ENCODE data around the gene SOCS7.

The SOCS7 gene

DNA sequence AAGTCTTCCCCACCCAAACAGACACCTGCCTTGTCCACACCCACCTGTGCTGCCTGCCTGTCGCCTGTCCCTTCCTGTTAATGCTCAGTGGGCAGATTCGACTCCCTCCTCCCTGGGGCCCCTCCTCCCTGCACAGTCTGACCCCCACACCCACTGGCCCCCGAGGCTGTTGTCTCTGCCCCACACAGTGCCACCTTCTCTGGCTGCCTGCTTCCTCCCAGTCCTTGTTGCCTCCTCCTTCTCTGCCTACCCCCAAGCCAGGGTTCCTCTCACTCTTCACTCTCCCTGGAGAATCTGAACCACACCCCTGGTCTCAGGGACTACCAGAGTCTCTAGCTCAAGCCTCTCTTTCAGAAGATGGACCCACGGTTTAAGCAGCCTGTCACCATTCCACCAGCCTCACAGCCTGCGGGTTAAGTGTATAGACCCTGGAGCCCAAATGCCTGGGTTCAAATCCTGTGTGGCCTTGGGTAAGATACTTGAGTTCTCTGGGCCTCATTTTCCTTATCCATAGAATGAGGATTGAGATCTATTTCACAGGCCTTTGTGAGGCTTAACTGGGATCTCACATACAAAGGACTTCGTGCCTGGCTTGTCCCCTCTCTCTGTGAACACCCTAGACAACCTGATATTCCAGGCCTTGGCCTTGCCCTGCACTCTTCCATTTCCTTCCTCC is 72.8 kb downstream of the SOCS7 start:
- DNase-seq (ENCODE audit: low read depth): no peak
- no peak overlapping the region for H3K4me3 ChIP-seq (ENCODE audit: low read length)
- TF ChIP-seq, protein P1, sequence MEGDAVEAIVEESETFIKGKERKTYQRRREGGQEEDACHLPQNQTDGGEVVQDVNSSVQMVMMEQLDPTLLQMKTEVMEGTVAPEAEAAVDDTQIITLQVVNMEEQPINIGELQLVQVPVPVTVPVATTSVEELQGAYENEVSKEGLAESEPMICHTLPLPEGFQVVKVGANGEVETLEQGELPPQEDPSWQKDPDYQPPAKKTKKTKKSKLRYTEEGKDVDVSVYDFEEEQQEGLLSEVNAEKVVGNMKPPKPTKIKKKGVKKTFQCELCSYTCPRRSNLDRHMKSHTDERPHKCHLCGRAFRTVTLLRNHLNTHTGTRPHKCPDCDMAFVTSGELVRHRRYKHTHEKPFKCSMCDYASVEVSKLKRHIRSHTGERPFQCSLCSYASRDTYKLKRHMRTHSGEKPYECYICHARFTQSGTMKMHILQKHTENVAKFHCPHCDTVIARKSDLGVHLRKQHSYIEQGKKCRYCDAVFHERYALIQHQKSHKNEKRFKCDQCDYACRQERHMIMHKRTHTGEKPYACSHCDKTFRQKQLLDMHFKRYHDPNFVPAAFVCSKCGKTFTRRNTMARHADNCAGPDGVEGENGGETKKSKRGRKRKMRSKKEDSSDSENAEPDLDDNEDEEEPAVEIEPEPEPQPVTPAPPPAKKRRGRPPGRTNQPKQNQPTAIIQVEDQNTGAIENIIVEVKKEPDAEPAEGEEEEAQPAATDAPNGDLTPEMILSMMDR (IDR thresholded peaks at IDR 0.05; ENCODE audit: insufficient read depth, low read depth, low read length, missing control alignments): no peak

DNA sequence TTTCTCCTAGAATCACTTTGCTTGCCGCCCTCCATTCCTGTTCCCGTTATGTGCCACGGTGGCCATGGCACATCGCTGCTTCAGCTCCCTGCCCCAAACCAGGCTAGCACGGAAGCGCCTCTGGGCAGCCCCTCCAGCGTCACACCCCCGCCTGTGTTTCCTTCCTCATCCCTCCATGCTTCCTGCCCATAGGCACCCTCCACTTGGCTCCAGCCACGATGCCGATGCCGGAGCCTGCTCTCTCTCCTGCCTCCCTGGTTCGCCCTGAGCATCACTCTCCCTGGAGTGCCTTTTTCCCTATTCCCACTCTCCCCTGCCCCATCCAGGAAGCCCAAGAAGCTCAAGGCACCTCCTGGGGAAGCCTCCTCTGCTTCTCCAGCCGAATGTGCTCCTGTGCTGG is 73.4 kb downstream of the SOCS7 start:
- TF ChIP-seq, protein P1 (IDR thresholded peaks at IDR 0.05; ENCODE audit: insufficient read depth, low read depth, low read length, missing control alignments): no peak
- H3K4me3 ChIP-seq (ENCODE audit: low read length): no peak overlapping the region
- no peak for DNase-seq (ENCODE audit: low read depth)

DNA sequence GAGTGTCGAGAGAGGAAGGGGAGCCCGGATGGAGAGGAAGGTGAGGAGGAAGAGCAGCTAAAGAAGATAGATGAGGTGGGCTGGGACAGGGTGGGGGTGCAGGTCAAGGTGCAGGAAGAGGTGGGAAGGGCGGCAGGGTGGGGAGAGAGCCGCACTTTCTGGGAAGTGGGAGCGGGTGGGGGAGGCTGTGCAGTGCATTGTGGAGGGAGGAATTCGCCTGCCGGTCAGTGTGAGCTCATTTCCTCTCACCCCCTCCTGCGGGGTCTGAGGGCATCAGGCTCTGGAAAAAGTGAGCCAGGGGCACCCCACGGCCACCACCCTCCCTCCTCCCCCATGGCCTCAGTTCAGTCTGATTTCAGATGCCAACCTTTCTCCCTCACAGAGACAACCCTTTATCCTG is 74.1 kb downstream of the SOCS7 start:
- TF ChIP-seq, protein P1 (IDR thresholded peaks at IDR 0.05; ENCODE audit: insufficient read depth, low read depth, low read length, missing control alignments): no peak
- H3K4me3 ChIP-seq (ENCODE audit: low read length): no peak overlapping the region
- DNase-seq (ENCODE audit: low read depth): no peak

DNA sequence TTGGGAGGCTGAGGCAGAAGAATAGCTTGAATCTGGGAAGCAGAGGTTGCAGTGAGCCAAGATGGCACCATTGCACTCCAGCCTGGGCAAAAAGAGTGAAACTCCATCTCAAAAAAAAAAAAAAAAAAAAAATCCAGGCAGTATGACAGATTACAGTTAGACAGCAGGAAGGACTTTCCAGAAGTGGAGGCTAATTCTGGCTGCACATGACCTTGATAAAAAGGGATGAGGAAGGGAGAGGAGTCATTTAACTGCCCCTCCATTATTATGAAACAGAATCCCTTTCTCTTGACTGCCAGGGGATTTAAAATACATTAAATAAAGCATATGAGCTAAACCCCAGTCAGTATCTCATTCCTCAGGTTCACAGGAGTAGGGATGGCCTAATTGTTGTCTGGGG is 74.8 kb downstream of the SOCS7 start:
- no peak for DNase-seq (ENCODE audit: low read depth)
- TF ChIP-seq, protein P1 (IDR thresholded peaks at IDR 0.05; ENCODE audit: insufficient read depth, low read depth, low read length, missing control alignments): no peak
- no peak overlapping the region for H3K4me3 ChIP-seq (ENCODE audit: low read length)

DNA sequence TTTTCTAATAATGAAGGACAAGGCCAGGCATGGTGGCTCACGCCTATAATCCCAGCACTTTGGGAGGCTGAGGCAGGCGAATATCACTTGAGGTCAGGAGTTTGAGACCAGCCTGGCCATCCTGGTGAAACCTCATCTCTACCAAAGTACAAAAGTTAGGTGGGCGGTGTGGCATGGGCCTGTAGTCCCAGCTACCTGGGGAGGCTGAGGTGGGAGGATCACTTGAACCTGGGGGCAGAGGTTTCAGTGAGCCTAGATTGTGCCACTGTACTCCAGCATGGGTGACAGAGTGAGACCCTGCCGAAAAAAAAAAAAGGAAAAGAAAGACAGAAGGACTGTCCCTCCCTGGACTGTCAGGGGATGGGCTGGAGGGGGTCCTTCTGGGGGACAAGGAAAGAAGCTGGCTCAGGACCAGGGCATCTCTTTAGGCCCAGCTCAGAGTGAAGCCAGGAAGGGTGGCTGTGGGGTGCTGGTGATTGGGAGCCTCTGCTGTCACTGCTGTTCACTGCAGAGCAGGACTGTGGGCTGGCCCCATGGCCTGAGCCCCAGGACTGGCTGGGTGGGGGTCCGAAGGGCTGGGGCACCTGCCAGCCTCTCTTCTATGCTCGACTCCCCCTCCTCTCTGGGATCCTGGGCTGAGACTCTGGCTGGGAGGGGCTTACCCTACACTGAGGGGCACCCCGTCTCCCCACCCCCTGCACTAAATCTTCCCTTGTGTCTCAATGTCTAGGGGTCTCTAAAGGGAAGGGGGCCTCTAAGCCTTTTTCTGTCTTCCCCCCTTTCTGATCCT is 75.7 kb downstream of the SOCS7 start:
- TF ChIP-seq, protein P1 (IDR thresholded peaks at IDR 0.05; ENCODE audit: insufficient read depth, low read depth, low read length, missing control alignments): no peak
- H3K4me3 ChIP-seq (ENCODE audit: low read length): peak overlapping the region; percentile 38
- no peak for DNase-seq (ENCODE audit: low read depth)

DNA sequence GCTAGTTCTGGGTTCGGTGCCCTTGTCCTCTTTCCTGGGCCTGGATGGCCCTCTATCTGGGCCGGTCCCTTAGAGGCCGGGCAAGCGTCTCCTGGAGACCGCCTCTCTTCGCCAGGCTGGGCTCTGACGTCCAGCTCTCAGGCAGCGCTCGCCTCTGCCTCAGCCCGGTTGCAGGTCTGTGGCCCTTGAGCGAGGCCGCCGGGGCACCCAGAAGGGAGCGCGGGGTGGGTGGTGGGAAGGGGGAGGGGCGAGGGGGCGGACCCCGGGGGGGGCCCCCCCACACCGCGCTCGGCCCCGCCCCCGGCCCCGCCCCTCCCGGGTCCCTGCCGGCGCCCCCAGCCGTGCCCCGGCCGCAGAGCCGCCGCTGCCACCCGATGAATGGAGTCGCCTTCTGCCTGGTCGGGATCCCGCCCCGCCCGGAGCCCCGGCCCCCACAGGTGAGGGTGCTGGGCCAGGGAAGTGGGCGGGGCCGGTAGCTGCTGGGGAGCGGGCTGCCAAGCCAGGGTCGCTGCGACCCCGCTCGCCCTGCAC is 76.5 kb downstream of the SOCS7 start, which contains the start of gene ARHGAP23:
ARHGAP23 (plus strand) TSS at position 353 of the 531 bp plus-strand sequence; CDS start at position 375, 22 bp downstream.
- DNase-seq (ENCODE audit: low read depth): no peak
- H3K4me3 ChIP-seq (ENCODE audit: low read length): peak within 1 kb of the TSS; percentile 52
- TF ChIP-seq, protein P1 (IDR thresholded peaks at IDR 0.05; ENCODE audit: insufficient read depth, low read depth, low read length, missing control alignments): no peak
